Measurements from ENCODE around the gene ANK3.

- TF ChIP-seq CTCF (IDR thresholded peaks at IDR 0.05 in 2 of 3, conservative IDR thresholded peaks at IDR 0.05 in 1 of 3; ENCODE audit: borderline replicate concordance in 1 of 3, insufficient read depth in 1 of 3, low read depth in 2 of 3, low read length in 2 of 3) (no peak), POLR2A (IDR thresholded peaks at IDR 0.05; ENCODE audit: borderline replicate concordance, extremely low read depth, insufficient read depth, insufficient read length) (no peak), EGR1 (IDR thresholded peaks at IDR 0.05; ENCODE audit: low read depth) (no peak), EZH2phosphoT487 (IDR thresholded peaks at IDR 0.05; ENCODE audit: borderline replicate concordance) (no peak), SP1 (IDR thresholded peaks at IDR 0.05; ENCODE audit: low read depth) (no peak), REST (IDR thresholded peaks at IDR 0.05; ENCODE audit: low read depth) (no peak), SIN3A (IDR thresholded peaks at IDR 0.05; ENCODE audit: low read depth) (no peak), ZBTB33 (IDR thresholded peaks at IDR 0.05; ENCODE audit: extremely low read depth, insufficient replicate concordance, low read length) (no peak), YY1 (IDR thresholded peaks at IDR 0.05; ENCODE audit: extremely low read depth, insufficient replicate concordance, low read depth, low read length) (no peak), ELF1 (IDR thresholded peaks at IDR 0.05; ENCODE audit: borderline replicate concordance, low read depth) (no peak), FOSL1 (IDR thresholded peaks at IDR 0.05; ENCODE audit: low read depth) (no peak), JUND (IDR thresholded peaks at IDR 0.05) (no peak), RAD21 (IDR thresholded peaks at IDR 0.05; ENCODE audit: low read depth) (no peak), POLR2AphosphoS5 (IDR thresholded peaks at IDR 0.05; ENCODE audit: low read depth, low read length) (no peak)
These were observed 4.3 kb downstream of the ANK3 start for GRCh38 chr10:60385399-60385738.
